D721Med (cell line): Measurements from ENCODE around the gene MVB12B.

Source experiments
- DNase-seq: peaks from one replicate; pipeline ENCODE4 v3.0.0; 2011; ENCODE audit warnings: low spot score; ENCODE audit not compliant: insufficient read length
- FAIRE-seq: peaks from 2 replicates; lab custom pipeline; 2011; peaks lifted over from hg19 to GRCh38; lab: Jason Lieb, UNC
- CTCF ChIP-seq: IDR thresholded peaks from 2 replicates; pipeline ENCODE4 v1.5.1; 2012; ENCODE audit warnings: mild to moderate bottlenecking, control low read depth; ENCODE audit not compliant: insufficient read depth; ENCODE audit errors: missing control alignments

Gene MVB12B

GRCh38 chr9:126398403-126399058 is 71.9 kb downstream of the MVB12B start:
- peak; percentile 85 for DNase-seq
- no peak for FAIRE-seq
- peak; percentile 91 for TF ChIP-seq CTCF

- FAIRE-seq (no peak), DNase-seq (no peak)
- TF ChIP-seq CTCF, result no peak
Observed at GRCh38 chr9:126399251-126399650, 72.6 kb downstream of the MVB12B start.

GRCh38 chr9:126399789-126400188 is 73.2 kb downstream of the MVB12B start:
- FAIRE-seq, result no peak
- DNase-seq, result no peak
- TF ChIP-seq CTCF, result no peak

DNA sequence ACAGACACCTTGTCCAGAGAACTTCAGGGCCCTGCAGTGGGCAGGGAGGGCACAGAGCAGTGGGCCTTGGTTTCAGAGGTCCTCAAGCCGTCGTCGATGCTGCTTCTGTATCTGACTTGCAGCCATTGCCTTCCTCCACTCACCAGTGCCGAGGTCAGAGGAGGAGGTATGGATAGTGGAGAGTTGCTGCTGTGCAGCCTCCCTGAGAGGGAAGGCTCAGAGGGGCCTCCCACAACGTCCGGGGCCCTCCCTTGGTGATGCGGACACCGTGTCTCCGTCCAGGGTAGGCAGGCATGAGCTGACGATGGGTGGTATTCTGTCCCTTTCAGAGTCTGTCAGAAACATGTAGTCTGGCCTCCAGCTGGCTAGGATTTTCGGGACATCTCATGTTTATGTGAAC is 73.9 kb downstream of the MVB12B start:
- no peak for TF ChIP-seq CTCF
- DNase-seq, result no peak
- no peak for FAIRE-seq

- DNase-seq (no peak), FAIRE-seq (no peak)
- TF ChIP-seq CTCF, result no peak
Observed at GRCh38 chr9:126401107-126401506, 74.5 kb downstream of the MVB12B start.

DNA sequence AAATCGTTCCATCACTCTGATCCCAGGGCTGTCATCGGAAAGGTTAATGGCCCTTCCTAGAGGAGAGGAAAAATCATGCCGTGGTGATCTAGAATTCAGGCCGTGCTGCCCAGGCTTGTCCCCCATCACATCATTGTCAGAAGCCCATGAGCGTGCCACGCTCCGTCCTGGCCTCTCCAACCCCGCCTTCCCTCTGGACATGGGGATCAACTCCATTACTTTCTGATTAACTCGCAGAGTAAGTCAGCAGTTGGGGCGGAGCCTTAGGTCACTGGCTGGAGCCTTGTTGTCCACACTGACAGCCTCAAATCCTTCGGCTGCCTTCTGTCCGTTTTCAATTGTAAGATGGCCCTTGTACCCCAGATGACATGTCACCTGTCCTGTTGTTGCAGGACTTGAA is 75.0 kb downstream of the MVB12B start:
- FAIRE-seq (no peak), DNase-seq (no peak)
- TF ChIP-seq CTCF, result no peak

- TF ChIP-seq CTCF, result no peak
- no peak for FAIRE-seq
- DNase-seq, result no peak
Observed at GRCh38 chr9:126403397-126403796, 76.8 kb downstream of the MVB12B start.
